Lung (tissue), 12 donors: Measurements from ENCODE around the gene FSHB. TPM values are rescaled to one million over a fixed set of nuclear protein-coding genes. Genes with fewer than 3 reads are reported as not detected.

ENCODE experiments used
- ATAC-seq: fragments of 200-7000 bp; cut with Tn5 transposase; one replicate; pipeline ENCODE4 v1.9.1; 2020; ENCODE audit warnings: moderate number of reproducible peaks; ENCODE audit not compliant: insufficient read depth, low FRiP score
- DNase-seq, 3 donors: peaks; one replicate each; pipeline ENCODE4 v3.0.0-alpha.2; 2013 to 2017
- H3K27ac ChIP-seq, 2 donors: one replicate each; pipeline ENCODE4 v1.5.1; 2013; ENCODE audit warnings: mild to moderate bottlenecking in 2 of 2, moderate library complexity in 2 of 2, control low read depth in 1 of 2, inconsistent platforms in 1 of 2, low read depth in 1 of 2, low read length in 1 of 2
- H3K27me3 ChIP-seq, 3 donors: one replicate each; pipeline ENCODE4 v1.5.1; 2013; ENCODE audit warnings: low read length in 2 of 3; ENCODE audit not compliant: control insufficient read depth in 3 of 3, insufficient read depth in 3 of 3
- H3K36me3 ChIP-seq, 4 donors: one replicate each; pipeline ENCODE4 v1.5.1; 2013; ENCODE audit warnings: low read length in 4 of 4, mild to moderate bottlenecking in 1 of 4, moderate library complexity in 1 of 4; ENCODE audit not compliant: control insufficient read depth in 4 of 4, insufficient read depth in 4 of 4
- H3K4me1 ChIP-seq, 5 donors: one replicate each; pipeline ENCODE4 v1.5.1; 2013; ENCODE audit warnings: low read length in 5 of 5, mild to moderate bottlenecking in 2 of 5, moderate library complexity in 1 of 5; ENCODE audit not compliant: control insufficient read depth in 5 of 5, insufficient read depth in 5 of 5
- H3K4me3 ChIP-seq: one replicate; pipeline ENCODE4 v1.5.1; 2013; ENCODE audit warnings: mild to moderate bottlenecking, control low read depth, moderate library complexity
- H3K9ac ChIP-seq, 2 donors: one replicate each; pipeline ENCODE4 v1.5.1; 2013; ENCODE audit warnings: low read length in 2 of 2, control low read depth in 1 of 2; ENCODE audit not compliant: insufficient read depth in 1 of 2
- H3K9me3 ChIP-seq, 4 donors: one replicate each; pipeline ENCODE4 v1.5.1; 2013; ENCODE audit warnings: low read length in 3 of 4, mild to moderate bottlenecking in 1 of 4, moderate library complexity in 1 of 4; ENCODE audit not compliant: control insufficient read depth in 4 of 4, insufficient read depth in 3 of 4
- CTCF ChIP-seq: IDR thresholded peaks from 2 replicates; pipeline ENCODE4 v1.5.1; 2012; ENCODE audit warnings: mild to moderate bottlenecking; ENCODE audit errors: control extremely low read depth, extremely low read depth
- WGBS, 2 donors: extraction: QIAGEN DNeasy Blood & Tissue Kit; methylation state at CpG; one replicate each; pipeline ENCODE4 v1.1.7; 2013; 5-methylcytosine and 5-hydroxymethylcytosine counted together
- polyA plus RNA-seq, 2 donors: library from polyadenylated mRNA; stranded (reverse); fragments of 200-250 nt; gene quantifications; one replicate each; pipeline ENCODE4 v1.2.1, GENCODE V29; 2013
- total RNA-seq, 2 donors: library from RNA; depleted of rRNA in 1 of 2; stranded (reverse); fragments of >200 nt in 1 of 2; gene quantifications; one replicate each; pipeline ENCODE4 v1.2.1, GENCODE V29; 2014 to 2021
- donor health status: control.
- donor health status: control.
- donor health status: Bipolar disorder and iron deficiency.
- donor health status: healthy.
- donor health status: DM: yes; HTN: yes; CAD: no.

FSHB gene
- total and polyA plus RNA-seq, 4 donors = not detected

- Histone ChIP-seq H3K4me1 (peaks cover 0 to 2% (median 0%) of the 10 kb centered on the region in 5 donors), H3K9ac (no peak overlapping the region), H3K4me3 (no peak overlapping the region), H3K9me3 (peaks cover 0 to 2% (median 0%) of the 10 kb centered on the region in 4 donors), H3K36me3 (no peaks in the 10 kb centered on the region), H3K27ac (no peak overlapping the region), H3K27me3 (no peaks in the 10 kb centered on the region)
- no peak for ATAC-seq
- DNase-seq = no peak
- WGBS, 2 donors = 35 to 36% methylated on average over 3 of the region's 3 CpGs
- TF ChIP-seq CTCF = no peak
Measured at GRCh38 chr11:30282289-30282631, 51.4 kb downstream of the FSHB start.

Other genes with a start within 250 kb of the FSHB start
- gene KCNA4, start 214.0 kb upstream of the FSHB start, total RNA-seq = 1 to 10 TPM in 1 of 2 donors, under 1 TPM in 1; 0.40 to 2.9 TPM
- under 1 TPM; 0.07 to 0.35 TPM for gene KCNA4, start 214.0 kb upstream of the FSHB start, polyA plus RNA-seq
- gene ARL14EP, start 92.1 kb downstream of the FSHB start, total RNA-seq = 10 to 100 TPM; 15.8 to 29.4 TPM
- gene ARL14EP, start 92.1 kb downstream of the FSHB start, polyA plus RNA-seq = 10 to 100 TPM in 1 of 2 donors, 1 to 10 TPM in 1; 8.3 to 10.2 TPM